WTC11 (cell line): ENCODE measurements around the gene MTF2. TPM values are rescaled to one million over a fixed set of nuclear protein-coding genes. Genes with fewer than 3 reads are reported as not detected.

Experiments used
- ATAC-seq: fragments of 200-7000 bp; cut with Tn5 transposase; 2 replicates; pipeline ENCODE4 v1.10.0; 2021; ENCODE audit warnings: mild to moderate bottlenecking, moderate library complexity
- CTCF ChIA-PET: fragments of 300-600 bp; sonication (Branson Sonifier 250); formaldehyde crosslinking; loops from one replicate; lab custom pipeline; 2021; ENCODE audit warnings: antibody characterized with exemption; lab: Charles Lee
- POLR2A ChIA-PET: fragments of 350-600 bp; sonication (Branson Sonifier 250); formaldehyde crosslinking; loops from one replicate; lab custom pipeline; 2021; ENCODE audit warnings: antibody characterized with exemption; lab: Charles Lee
- DNase-seq: peaks from one replicate; pipeline ENCODE4 v3.0.0; 2021; ENCODE audit warnings: low spot score
- H3K27ac Mint-ChIP-seq: 2 replicates; pipeline ENCODE4 v1.8.0; 2021; ENCODE audit warnings: mixed read lengths
- H3K27me3 Mint-ChIP-seq: 2 replicates; pipeline ENCODE4 v1.8.0; 2021; ENCODE audit warnings: low read depth, mild to moderate bottlenecking, moderate library complexity, mixed read lengths
- H3K36me3 Mint-ChIP-seq: 2 replicates; pipeline ENCODE4 v1.8.0; 2021; ENCODE audit warnings: mixed read lengths
- H3K4me1 Mint-ChIP-seq: 2 replicates; pipeline ENCODE4 v1.8.0; 2022; ENCODE audit warnings: mixed read lengths
- H3K4me3 Mint-ChIP-seq: 2 replicates; pipeline ENCODE4 v1.8.0; 2021; ENCODE audit warnings: mild to moderate bottlenecking, moderate library complexity, mixed read lengths
- H3K9me3 Mint-ChIP-seq: 2 replicates; pipeline ENCODE4 v1.8.0; 2021; ENCODE audit warnings: mixed read lengths
- ARID4B ChIP-seq: sonication (generic); formaldehyde crosslinking; IDR thresholded peaks from 2 replicates; pipeline ENCODE4 v1.8.0; 2023; ENCODE audit warnings: missing genetic modification reagents, mild to moderate bottlenecking, borderline replicate concordance
- FOXP1 ChIP-seq: sonication (generic); formaldehyde crosslinking; IDR thresholded peaks from 2 replicates; pipeline ENCODE4 v1.8.0; 2022; ENCODE audit warnings: missing genetic modification reagents, mild to moderate bottlenecking, moderate library complexity, borderline replicate concordance
- GABPB1 ChIP-seq: sonication (generic); formaldehyde crosslinking; IDR thresholded peaks from 2 replicates; pipeline ENCODE4 v1.8.1; 2023; ENCODE audit warnings: mild to moderate bottlenecking, missing genetic modification reagents
- HMGXB4 ChIP-seq: sonication (generic); formaldehyde crosslinking; IDR thresholded peaks from 2 replicates; pipeline ENCODE4 v1.8.1; 2023; ENCODE audit warnings: mild to moderate bottlenecking, moderate library complexity, missing genetic modification reagents
- OVOL2 ChIP-seq: fragments of 250-450 bp; sonication (Bioruptor Pico); IDR thresholded peaks from 2 replicates; pipeline ENCODE4 v1.9.0; 2021; ENCODE audit warnings: mild to moderate bottlenecking, borderline replicate concordance
- PRDM15 ChIP-seq: sonication (generic); formaldehyde crosslinking; IDR thresholded peaks from 2 replicates; pipeline ENCODE4 v1.8.0; 2022; ENCODE audit warnings: missing genetic modification reagents
- SMAD3 ChIP-seq: sonication (generic); formaldehyde crosslinking; IDR thresholded peaks from 2 replicates; pipeline ENCODE4 v1.8.0; 2022; ENCODE audit warnings: missing genetic modification reagents, mild to moderate bottlenecking, borderline replicate concordance
- SMAD4 ChIP-seq: sonication (generic); formaldehyde crosslinking; IDR thresholded peaks from 2 replicates; pipeline ENCODE4 v1.8.0; 2022; ENCODE audit warnings: mild to moderate bottlenecking, missing genetic modification reagents
- USF2 ChIP-seq: sonication (generic); formaldehyde crosslinking; IDR thresholded peaks from 2 replicates; pipeline ENCODE4 v1.8.1; 2023; ENCODE audit warnings: mild to moderate bottlenecking, missing genetic modification reagents, moderate library complexity
- ZNF121 ChIP-seq: sonication (generic); formaldehyde crosslinking; IDR thresholded peaks from 2 replicates; pipeline ENCODE4 v1.8.0; 2023; ENCODE audit warnings: missing genetic modification reagents
- ZNF317 ChIP-seq: sonication (generic); formaldehyde crosslinking; IDR thresholded peaks from 2 replicates; pipeline ENCODE4 v1.8.1; 2023; ENCODE audit warnings: low read depth, mild to moderate bottlenecking, moderate library complexity, missing genetic modification reagents, borderline replicate concordance
- ZNF671 ChIP-seq: fragments of 250-450 bp; sonication (Bioruptor Pico); IDR thresholded peaks from 2 replicates; pipeline ENCODE4 v1.8.0; 2021; ENCODE audit warnings: mild to moderate bottlenecking
- ZSCAN18 ChIP-seq: fragments of 250-450 bp; sonication (Bioruptor Pico); IDR thresholded peaks from 2 replicates; pipeline ENCODE4 v2.1.2; 2022; ENCODE audit warnings: mild to moderate bottlenecking, moderate library complexity
- total RNA-seq: library from RNA; stranded (reverse); gene quantifications from 3 replicates; pipeline ENCODE4 v1.2.3, GENCODE V29; 2021
- TF ChIP-seq, protein P1 (sequence below): sonication (generic); formaldehyde crosslinking; IDR thresholded peaks from 2 replicates; pipeline ENCODE4 v1.8.0; 2023; ENCODE audit warnings: missing genetic modification reagents
- TF ChIP-seq, protein P2 (sequence below): sonication (generic); formaldehyde crosslinking; IDR thresholded peaks from 2 replicates; pipeline ENCODE4 v1.8.0; 2023; ENCODE audit warnings: mild to moderate bottlenecking, missing genetic modification reagents

The MTF2 gene
- total RNA-seq, 1 experiment from 2014 or later = 111 TPM

DNA sequence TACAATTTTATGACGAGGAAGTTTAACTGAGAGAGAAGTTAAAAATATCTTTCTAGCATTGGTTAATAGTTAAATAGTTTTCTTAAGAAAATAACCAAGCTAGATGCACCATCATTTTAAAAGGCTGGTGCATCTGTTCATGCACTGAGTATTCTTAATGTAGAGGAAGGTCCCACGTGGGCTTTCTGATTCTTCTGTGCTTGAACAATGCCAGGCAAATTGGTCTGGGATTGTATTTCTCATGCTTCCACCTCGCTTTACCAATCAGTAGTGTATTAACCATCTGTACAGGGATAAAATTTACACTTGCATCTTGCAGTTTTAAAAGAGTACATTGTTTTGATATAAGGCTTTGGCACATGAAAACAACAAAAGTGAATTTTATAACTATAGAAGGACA is 47.4 kb upstream of the MTF2 start:
- ATAC-seq (no peak), DNase-seq (no peak)
- CTCF ChIA-PET = interaction anchor here (1.5 kb wide), 1 partner anchor 30 kb away, joined by 4 read pairs; no protein-coding TSS in a partner anchor
- H3K27me3 Mint-ChIP-seq = no peaks in the 10 kb centered on the region
- POLR2A ChIA-PET = no interaction called here
- peaks cover 5% of the 10 kb centered on the region; the same call in 1 of the 2 replicates for H3K4me1 Mint-ChIP-seq
- H3K27ac Mint-ChIP-seq = no peak overlapping the region
- no peak for TF ChIP-seq ZNF121 (CRISPR knock-in tag)
- TF ChIP-seq USF2 (CRISPR knock-in tag) = no peak
- TF ChIP-seq HMGXB4 = no peak
- no peak for TF ChIP-seq FOXP1 (CRISPR knock-in tag)
- TF ChIP-seq, protein P1, sequence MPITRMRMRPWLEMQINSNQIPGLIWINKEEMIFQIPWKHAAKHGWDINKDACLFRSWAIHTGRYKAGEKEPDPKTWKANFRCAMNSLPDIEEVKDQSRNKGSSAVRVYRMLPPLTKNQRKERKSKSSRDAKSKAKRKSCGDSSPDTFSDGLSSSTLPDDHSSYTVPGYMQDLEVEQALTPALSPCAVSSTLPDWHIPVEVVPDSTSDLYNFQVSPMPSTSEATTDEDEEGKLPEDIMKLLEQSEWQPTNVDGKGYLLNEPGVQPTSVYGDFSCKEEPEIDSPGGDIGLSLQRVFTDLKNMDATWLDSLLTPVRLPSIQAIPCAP (CRISPR knock-in tag) = no peak
- no peak for TF ChIP-seq GABPB1 (CRISPR knock-in tag)
- TF ChIP-seq ZNF671 (CRISPR knock-in tag) = no peak
- TF ChIP-seq ZSCAN18 (CRISPR knock-in tag) = no peak
- TF ChIP-seq ZNF317 = no peak
- no peak for TF ChIP-seq PRDM15 (CRISPR knock-in tag)
- TF ChIP-seq OVOL2 (CRISPR knock-in tag) = no peak
- TF ChIP-seq, protein P2, sequence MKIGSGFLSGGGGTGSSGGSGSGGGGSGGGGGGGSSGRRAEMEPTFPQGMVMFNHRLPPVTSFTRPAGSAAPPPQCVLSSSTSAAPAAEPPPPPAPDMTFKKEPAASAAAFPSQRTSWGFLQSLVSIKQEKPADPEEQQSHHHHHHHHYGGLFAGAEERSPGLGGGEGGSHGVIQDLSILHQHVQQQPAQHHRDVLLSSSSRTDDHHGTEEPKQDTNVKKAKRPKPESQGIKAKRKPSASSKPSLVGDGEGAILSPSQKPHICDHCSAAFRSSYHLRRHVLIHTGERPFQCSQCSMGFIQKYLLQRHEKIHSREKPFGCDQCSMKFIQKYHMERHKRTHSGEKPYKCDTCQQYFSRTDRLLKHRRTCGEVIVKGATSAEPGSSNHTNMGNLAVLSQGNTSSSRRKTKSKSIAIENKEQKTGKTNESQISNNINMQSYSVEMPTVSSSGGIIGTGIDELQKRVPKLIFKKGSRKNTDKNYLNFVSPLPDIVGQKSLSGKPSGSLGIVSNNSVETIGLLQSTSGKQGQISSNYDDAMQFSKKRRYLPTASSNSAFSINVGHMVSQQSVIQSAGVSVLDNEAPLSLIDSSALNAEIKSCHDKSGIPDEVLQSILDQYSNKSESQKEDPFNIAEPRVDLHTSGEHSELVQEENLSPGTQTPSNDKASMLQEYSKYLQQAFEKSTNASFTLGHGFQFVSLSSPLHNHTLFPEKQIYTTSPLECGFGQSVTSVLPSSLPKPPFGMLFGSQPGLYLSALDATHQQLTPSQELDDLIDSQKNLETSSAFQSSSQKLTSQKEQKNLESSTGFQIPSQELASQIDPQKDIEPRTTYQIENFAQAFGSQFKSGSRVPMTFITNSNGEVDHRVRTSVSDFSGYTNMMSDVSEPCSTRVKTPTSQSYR (CRISPR knock-in tag) = no peak
- no peak for TF ChIP-seq SMAD3 (CRISPR knock-in tag)
- no peak for TF ChIP-seq SMAD4 (CRISPR knock-in tag)
- no peak for TF ChIP-seq ARID4B (CRISPR knock-in tag)
- no peaks in the 10 kb centered on the region for H3K36me3 Mint-ChIP-seq
- H3K4me3 Mint-ChIP-seq = no peak overlapping the region
- H3K9me3 Mint-ChIP-seq = peaks cover 4% of the 10 kb centered on the region
